Activated gamma-delta T cell treated with anti-CD3 and anti-CD28 coated beads, Interleukin-2, amount 50 U/mL, for 16 hours (primary cell): ENCODE measurements around the gene C19orf81.
"Not testable (repeated sequence)": the region's sequence is repeated elsewhere in the genome, so short reads cannot be mapped to it uniquely, and the experiment has no call there.

Experiments used
- DNase-seq: peaks from one replicate; pipeline ENCODE4 v3.0.0-alpha.2; 2020; ENCODE audit warnings: low read depth

The C19orf81 gene

GRCh38 chr19:50649433-50650391, at the start of gene C19orf81:
Gene C19orf81 (plus strand): TSS chr19:50649445. CDS start chr19:50649445, 0 bp downstream.
- no peak for DNase-seq

GRCh38 chr19:50601407-50602088, 47.7 kb upstream of the C19orf81 start:
- DNase-seq, result no peak

GRCh38 chr19:50602089-50602422, 47.2 kb upstream of the C19orf81 start:
- DNase-seq, result no peak

GRCh38 chr19:50602496-50602895, 46.7 kb upstream of the C19orf81 start:
- no peak for DNase-seq

GRCh38 chr19:50602935-50603334, 46.3 kb upstream of the C19orf81 start:
- no peak for DNase-seq

DNA sequence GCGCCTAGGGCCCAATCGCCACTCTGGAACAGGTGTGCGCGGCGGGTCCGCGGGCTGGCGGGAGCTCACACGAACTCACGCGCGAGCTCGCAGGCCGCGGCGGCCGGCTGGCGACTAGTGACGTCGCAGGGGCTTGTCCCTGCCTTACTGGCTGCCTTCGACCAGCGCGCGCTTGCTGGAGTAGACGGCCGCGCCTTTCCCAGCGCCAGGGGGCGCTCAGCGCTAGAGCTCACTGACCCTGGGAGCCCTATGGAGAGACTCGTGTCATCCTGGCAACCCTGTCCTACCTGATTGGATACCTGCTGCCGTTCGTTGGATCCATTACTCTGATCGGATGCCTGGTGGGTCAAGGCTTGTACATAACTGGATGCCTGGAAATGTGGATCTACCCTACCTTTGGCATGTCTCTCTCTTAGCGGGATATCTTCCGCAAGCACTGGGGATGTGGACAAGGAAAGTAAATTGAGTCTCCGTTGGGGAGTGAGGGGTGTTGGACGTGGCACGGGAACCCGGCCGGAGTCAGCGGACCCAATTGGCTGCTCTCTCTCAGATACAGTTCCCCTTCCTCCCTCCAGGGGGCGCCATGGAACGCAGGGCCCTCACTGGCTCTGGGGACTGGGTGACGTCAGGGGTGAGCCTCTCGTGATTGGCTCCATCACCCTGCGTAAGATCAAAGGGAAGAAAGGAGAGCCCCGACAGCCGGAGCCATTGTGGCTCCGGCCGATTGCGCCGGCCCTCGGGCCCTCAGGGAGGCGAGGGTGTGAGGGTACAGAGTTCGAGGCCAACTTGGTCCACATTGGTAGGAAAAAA, 44.8 kb upstream of the C19orf81 start:
- not testable (repeated sequence) for DNase-seq

GRCh38 chr19:50606059-50606836, 43.0 kb upstream of the C19orf81 start:
- not testable (repeated sequence) for DNase-seq

GRCh38 chr19:50607388-50607787, 41.9 kb upstream of the C19orf81 start:
- DNase-seq, result no peak

- DNase-seq, result peak; percentile 47
Observed at GRCh38 chr19:50607874-50608785, 41.1 kb upstream of the C19orf81 start.

- not testable (repeated sequence) for DNase-seq
Observed at GRCh38 chr19:50612504-50613404, 36.5 kb upstream of the C19orf81 start.

DNA sequence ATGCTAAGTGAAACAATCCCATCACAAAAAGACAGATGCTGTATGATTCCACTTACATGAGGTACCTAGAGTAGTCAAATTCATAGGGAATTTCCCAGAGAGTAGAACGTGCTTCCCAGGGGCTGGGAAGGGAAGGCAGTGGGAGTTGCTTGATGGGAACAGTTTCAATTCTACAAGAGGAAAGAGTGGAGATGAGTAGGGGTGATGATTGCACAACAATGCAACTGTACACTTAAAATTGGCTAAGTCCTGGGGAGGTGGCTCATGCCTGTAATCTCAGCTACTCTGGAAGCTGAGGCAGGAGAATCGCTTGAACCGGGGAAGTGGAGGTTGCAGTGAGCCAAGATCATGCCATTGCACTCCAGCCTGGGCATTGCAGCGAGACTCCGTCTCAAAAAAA, 30.9 kb upstream of the C19orf81 start:
- not testable (repeated sequence) for DNase-seq

DNA sequence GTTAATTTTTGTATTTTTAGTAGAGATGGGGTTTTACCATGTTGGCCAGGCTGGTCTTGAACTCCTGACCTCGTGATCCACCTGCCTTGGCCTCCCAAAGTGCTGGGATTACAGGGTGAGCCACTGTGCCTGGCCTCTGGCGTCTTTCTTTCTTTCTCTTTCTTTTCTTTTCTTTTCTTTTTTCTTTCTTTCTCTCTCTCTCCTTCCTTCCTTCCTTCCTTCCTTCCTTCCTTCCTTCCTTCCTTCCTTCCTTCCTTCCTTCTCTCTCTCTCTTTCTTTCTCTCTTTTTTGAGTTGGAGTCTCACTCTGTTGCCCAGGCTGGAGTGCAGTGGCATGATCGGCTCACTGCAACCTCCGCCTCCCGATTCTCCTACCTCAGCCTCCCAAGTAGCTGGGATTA, 30.1 kb upstream of the C19orf81 start:
- DNase-seq, result not testable (repeated sequence)

- not testable (repeated sequence) for DNase-seq
Observed at GRCh38 chr19:50620394-50620906, 28.8 kb upstream of the C19orf81 start.

GRCh38 chr19:50624949-50625600, 24.2 kb upstream of the C19orf81 start:
- DNase-seq, result no peak

GRCh38 chr19:50626011-50626410, 23.2 kb upstream of the C19orf81 start:
- no peak for DNase-seq

DNA sequence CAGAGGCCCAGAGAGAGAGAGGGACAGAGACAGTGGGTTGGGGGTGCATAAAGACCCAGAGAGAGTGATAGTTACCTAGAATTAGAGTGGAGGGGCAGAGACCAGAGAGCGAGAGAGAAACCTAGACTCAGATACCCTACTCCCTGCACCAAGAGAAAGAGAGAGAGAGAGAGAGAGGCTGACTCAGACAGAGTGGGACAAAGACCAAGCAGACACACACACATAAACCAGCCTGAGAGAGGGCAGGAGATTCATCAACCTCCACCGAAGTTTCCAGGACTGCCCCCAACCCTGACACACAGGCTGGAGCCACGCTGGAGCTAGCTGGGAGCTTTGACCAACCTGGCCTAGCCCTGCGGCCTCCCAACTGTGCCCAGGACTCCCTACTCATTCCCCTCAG, 22.4 kb upstream of the C19orf81 start:
- no peak for DNase-seq

GRCh38 chr19:50628146-50628545, 21.1 kb upstream of the C19orf81 start:
- DNase-seq, result no peak

- no peak for DNase-seq
Observed at GRCh38 chr19:50628551-50628950, 20.7 kb upstream of the C19orf81 start.

- DNase-seq, result no peak
Observed at GRCh38 chr19:50629194-50629593, 20.1 kb upstream of the C19orf81 start.
